Mesodermal cell (in vitro differentiated cells): ENCODE measurements around the gene INCENP.

ENCODE experiments used
- H3K27ac ChIP-seq: 2 replicates; pipeline ENCODE4 v1.7.0; 2013; ENCODE audit warnings: mild to moderate bottlenecking, low read depth, low read length, moderate library complexity; ENCODE audit not compliant: severe bottlenecking
- H3K36me3 ChIP-seq: 2 replicates; pipeline ENCODE4 v1.7.1; 2013; ENCODE audit warnings: mild to moderate bottlenecking, low read length, moderate library complexity; ENCODE audit not compliant: control insufficient read depth, insufficient read depth
- H3K4me1 ChIP-seq: one replicate; pipeline ENCODE4 v1.7.1; 2013; ENCODE audit warnings: mild to moderate bottlenecking, low read length; ENCODE audit not compliant: insufficient read depth, control insufficient read depth, poor library complexity, severe bottlenecking
- H3K4me3 ChIP-seq: 2 replicates; pipeline ENCODE4 v1.7.0; 2013; ENCODE audit warnings: low read length, control low read depth, mild to moderate bottlenecking; ENCODE audit not compliant: insufficient read depth, poor library complexity, severe bottlenecking; ENCODE audit errors: extremely low read depth
- H3K9me3 ChIP-seq: 2 replicates; pipeline ENCODE4 v1.7.1; 2013; ENCODE audit warnings: mild to moderate bottlenecking, low read length, moderate library complexity; ENCODE audit not compliant: control insufficient read depth
- WGBS, 2 experiments: methylation state at CpG; one replicate each; pipeline ENCODE4 v1.1.5; 2013; ENCODE audit warnings: missing lambda C conversion rate in 2 of 2; ENCODE audit not compliant: insufficient coverage in 2 of 2; 5-methylcytosine and 5-hydroxymethylcytosine counted together

The INCENP gene

GRCh38 chr11:62104816-62105653, 18.8 kb upstream of the INCENP start:
- Histone ChIP-seq H3K36me3 (no peaks in the 10 kb centered on the region), H3K27ac (no peak overlapping the region), H3K4me3 (no peak overlapping the region), H3K9me3 (no peaks in the 10 kb centered on the region), H3K4me1 (peaks cover 17% of the 10 kb centered on the region)
- WGBS, 2 experiments, result 95 to 97% methylated on average over 6 to 7 of the region's 11 CpGs

DNA sequence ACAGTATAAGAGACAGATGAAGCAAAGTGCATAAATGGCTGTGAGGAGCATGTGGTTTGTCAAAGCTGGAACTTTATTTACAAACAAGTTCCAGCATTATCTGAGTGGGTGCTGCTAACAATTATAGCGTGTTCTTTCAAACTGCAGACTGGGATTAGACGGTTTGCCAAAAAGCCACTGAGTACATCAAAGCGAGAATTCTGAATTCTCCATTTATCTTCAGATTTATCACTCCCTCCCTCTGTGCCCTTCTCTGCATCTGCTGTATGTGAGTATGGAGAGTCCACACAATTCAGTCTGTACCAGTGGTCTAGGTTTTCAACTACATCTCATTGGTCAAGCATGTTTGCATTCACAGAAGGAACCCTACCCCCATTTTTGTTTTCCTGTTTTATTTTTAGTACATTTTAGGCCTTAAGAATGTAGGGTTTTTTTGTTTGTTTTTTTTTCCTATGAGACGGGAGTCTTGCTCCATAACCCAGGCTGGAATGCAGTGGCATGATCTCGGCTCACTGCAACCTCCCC, 18.1 kb upstream of the INCENP start:
- no peak overlapping the region for H3K4me3 ChIP-seq
- 81 to 92% methylated on average over 3 to 5 of the region's 5 CpGs for WGBS, 2 experiments
- no peaks in the 10 kb centered on the region for H3K36me3 ChIP-seq
- H3K27ac ChIP-seq, result no peak overlapping the region
- H3K4me1 ChIP-seq, result peaks cover 17% of the 10 kb centered on the region
- no peaks in the 10 kb centered on the region for H3K9me3 ChIP-seq

- H3K4me3 ChIP-seq, result no peak overlapping the region
- no peaks in the 10 kb centered on the region for H3K36me3 ChIP-seq
- H3K4me1 ChIP-seq, result peaks cover 17% of the 10 kb centered on the region
- no peaks in the 10 kb centered on the region for H3K9me3 ChIP-seq
- WGBS, 2 experiments, result 56 to 63% methylated on average over 10 to 11 of the region's 14 CpGs
- no peak overlapping the region for H3K27ac ChIP-seq
Measured at GRCh38 chr11:62108017-62108750, 15.6 kb upstream of the INCENP start.

- no peaks in the 10 kb centered on the region for H3K36me3 ChIP-seq
- H3K4me3 ChIP-seq, result no peak overlapping the region
- peaks cover 17% of the 10 kb centered on the region for H3K4me1 ChIP-seq
- H3K27ac ChIP-seq, result peak overlapping the region; percentile 13
- WGBS, 2 experiments, result 79 to 87% methylated on average over 4 of the region's 6 CpGs
- H3K9me3 ChIP-seq, result no peaks in the 10 kb centered on the region
Measured at GRCh38 chr11:62108971-62109404, 14.8 kb upstream of the INCENP start.

DNA sequence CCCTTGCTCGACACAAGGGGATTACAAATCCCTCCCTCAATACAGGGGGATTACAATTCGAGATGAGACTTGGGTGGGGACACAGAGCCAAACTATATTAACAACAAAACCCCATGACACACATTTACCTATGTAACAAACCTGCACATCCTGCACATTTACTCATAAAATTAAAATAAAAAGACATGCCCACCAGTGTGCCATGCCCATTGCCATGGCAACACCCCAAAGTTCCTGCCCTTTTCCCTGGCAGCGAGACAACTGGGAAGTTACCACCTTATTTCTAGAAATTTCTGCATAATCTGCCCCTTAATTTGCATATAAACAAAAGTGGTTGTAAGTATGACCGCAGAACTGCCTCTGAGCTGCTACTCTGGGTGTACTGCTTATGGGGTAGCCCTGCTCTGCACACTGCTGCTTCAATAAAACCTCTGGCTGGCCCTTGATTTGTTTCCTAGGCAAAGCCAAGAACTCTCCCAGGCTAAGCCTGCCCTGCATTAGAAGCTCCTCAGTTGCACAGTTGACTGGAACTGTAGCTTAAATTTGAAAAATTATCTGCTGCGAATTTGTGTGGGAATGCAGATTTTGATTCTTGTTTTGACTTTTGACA, 8.6 kb upstream of the INCENP start:
- Histone ChIP-seq H3K9me3 (no peaks in the 10 kb centered on the region), H3K36me3 (no peaks in the 10 kb centered on the region), H3K4me1 (no peaks in the 10 kb centered on the region), H3K4me3 (no peak overlapping the region), H3K27ac (no peak overlapping the region)
- 82 to 86% methylated on average over 2 to 3 of the region's 5 CpGs for WGBS, 2 experiments

- Histone ChIP-seq H3K36me3 (no peaks in the 10 kb centered on the region), H3K9me3 (no peaks in the 10 kb centered on the region), H3K4me1 (no peaks in the 10 kb centered on the region), H3K27ac (no peak overlapping the region), H3K4me3 (no peak overlapping the region)
- 50% methylated on average over 2 of the region's 2 CpGs for WGBS, 2 experiments
Measured at GRCh38 chr11:62116451-62116850, 7.4 kb upstream of the INCENP start.

GRCh38 chr11:62119569-62119968, 4.2 kb upstream of the INCENP start:
- no peak overlapping the region for H3K27ac ChIP-seq
- 100% methylated on average over 1 of the region's 3 CpGs; no CpG with 5 or more reads in 1 of the 2 experiments for WGBS, 2 experiments

DNA sequence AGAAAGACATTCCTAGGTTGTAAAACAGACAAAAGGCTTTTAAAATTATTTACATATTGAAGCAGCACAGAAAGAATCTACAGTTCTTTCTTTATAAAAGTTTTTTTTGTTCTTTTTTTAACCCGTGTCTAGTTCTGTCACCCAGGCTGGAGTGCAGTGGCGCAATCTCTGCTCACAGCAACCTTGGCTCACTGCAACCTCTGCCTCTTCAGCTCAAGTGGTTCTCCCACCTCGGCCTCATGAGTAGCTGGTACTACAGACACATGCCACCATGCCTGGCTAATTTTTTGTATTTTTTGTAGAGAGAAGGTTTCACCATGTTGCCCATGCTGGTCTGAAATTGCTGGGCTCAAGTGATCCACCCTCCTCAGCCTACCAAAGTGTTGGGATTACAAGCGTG, 3.8 kb upstream of the INCENP start:
- 72 to 90% methylated on average over 3 to 4 of the region's 4 CpGs for WGBS, 2 experiments
- Histone ChIP-seq H3K36me3 (no peaks in the 10 kb centered on the region), H3K4me3 (no peak overlapping the region), H3K4me1 (peaks cover 1% of the 10 kb centered on the region), H3K9me3 (no peaks in the 10 kb centered on the region), H3K27ac (no peak overlapping the region)

More at GRCh38 chr11:62119569-62119968, 4.2 kb upstream of the INCENP start:
- Histone ChIP-seq H3K4me1 (no peaks in the 10 kb centered on the region), H3K36me3 (no peaks in the 10 kb centered on the region), H3K9me3 (no peaks in the 10 kb centered on the region), H3K4me3 (no peak overlapping the region)

DNA sequence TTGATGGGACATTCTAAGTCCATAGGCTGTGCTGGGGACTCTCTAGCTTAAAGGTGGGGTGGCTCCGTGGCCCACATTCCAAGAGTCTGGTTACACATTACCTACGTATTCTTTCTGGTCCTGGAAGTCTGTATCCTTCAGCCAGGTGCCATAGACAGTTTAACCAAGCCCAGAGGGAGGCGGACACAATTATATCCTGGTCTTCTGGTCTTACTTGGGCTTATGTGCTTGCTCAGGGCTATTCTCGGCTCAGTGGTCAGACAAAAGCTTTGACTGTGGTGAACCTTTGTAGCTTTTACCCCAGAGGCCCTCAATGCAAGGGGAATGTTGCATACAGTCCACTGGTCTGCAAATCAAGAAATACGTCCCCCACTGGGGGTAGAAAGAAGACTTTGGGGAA, 3.4 kb upstream of the INCENP start:
- H3K9me3 ChIP-seq, result no peaks in the 10 kb centered on the region
- no peak overlapping the region for H3K27ac ChIP-seq
- peaks cover 6% of the 10 kb centered on the region for H3K4me1 ChIP-seq
- H3K4me3 ChIP-seq, result no peak overlapping the region
- H3K36me3 ChIP-seq, result no peaks in the 10 kb centered on the region
- 84 to 91% methylated on average over 3 to 5 of the region's 5 CpGs for WGBS, 2 experiments

GRCh38 chr11:62122076-62122475, 1.7 kb upstream of the INCENP start:
- WGBS, 2 experiments, result 52 to 53% methylated on average over 4 to 6 of the region's 6 CpGs
- Histone ChIP-seq H3K9me3 (no peaks in the 10 kb centered on the region), H3K4me1 (peaks cover 12% of the 10 kb centered on the region), H3K36me3 (peaks cover 11% of the 10 kb centered on the region), H3K27ac (no peak overlapping the region), H3K4me3 (no peak overlapping the region)
